NCI-H187 treated with DMSO at 0.1 percent for 48 hours (cell line): ENCODE results near the gene FLOT2.
A peak's percentile ranks its signal among the peaks of the same experiment; 100 is the strongest.
"Not testable (repeated sequence)": the region's sequence is repeated elsewhere in the genome, so short reads cannot be mapped to it uniquely, and the experiment has no call there.

Experiments
- DNase-seq: peaks from one replicate; lab custom pipeline; 2025; lab: John Stamatoyannopoulos, UW

FLOT2 gene

DNA sequence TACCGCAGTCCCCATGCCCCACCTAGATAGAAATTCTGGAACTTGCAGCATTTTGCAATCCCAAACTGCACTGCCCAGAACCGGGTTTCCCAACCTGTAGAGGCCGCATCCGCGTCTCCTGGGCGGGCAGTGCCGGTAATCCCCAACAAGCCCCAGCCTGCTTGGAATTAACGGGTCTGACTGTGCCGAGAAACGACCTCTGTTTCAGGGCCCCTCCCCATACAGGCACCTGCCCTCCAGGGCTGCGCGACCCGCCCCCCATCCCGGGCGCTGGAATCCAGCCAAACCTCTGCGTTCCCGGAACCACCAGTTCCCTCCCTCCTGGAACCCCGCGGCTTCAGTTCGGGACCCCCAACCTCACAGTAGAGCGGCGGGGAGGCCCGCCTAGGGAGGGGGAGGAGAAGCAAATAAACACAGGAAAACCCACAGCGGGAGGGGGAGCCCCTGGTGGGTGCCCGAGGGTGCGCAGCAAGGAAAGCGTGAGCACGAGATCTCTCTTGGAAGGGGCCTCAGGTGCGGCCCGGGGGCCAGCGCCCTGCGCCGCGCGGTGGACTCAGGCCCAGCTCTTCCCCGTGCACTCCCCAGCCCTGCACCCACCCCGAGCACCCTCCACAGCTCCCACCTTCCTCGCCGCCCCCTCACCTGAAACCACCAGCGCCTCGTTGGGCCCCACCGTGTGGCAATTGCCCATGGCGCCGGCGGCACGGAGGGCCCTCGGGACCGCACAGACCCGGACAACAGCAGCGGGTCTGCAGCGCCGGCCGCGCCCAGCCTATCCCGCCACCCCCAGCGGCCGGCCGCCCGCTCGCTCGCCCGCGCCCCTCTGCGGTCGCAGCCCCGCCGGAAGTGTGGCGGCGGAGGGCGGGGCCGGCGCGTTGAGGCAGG lies at the start of gene FLOT2:
FLOT2 (minus strand) TSS at position 850 of the 885 bp plus-strand sequence; CDS start at position 691, 159 bp downstream.
- no peak for DNase-seq

GRCh38 chr17:28946239-28946638 lies 48.7 kb upstream of the FLOT2 start:
- DNase-seq, result no peak

- no peak for DNase-seq
These were observed 47.6 kb upstream of the FLOT2 start for GRCh38 chr17:28944862-28945741.

GRCh38 chr17:28944343-28944742 lies 46.8 kb upstream of the FLOT2 start:
- no peak for DNase-seq

DNA sequence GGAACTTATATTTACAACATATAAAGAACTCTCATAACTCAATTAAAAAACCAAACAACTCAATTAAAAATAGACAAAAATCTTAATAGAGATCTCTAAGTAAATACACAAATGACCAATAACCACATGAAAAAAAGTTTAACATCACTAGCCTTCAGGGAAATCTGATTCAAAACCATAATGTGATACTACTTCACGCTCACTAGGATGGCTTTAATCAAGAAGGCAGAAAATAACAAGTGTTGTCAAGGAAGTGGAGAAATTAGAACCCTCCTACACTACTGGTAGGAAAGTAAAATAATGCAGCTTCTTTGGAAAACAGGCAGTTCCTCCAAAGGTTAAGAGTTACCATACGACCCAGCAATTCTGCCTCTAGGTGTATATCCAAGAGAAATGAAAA lies 45.4 kb upstream of the FLOT2 start:
- no peak for DNase-seq

- DNase-seq, result no peak
These were observed 43.7 kb upstream of the FLOT2 start for GRCh38 chr17:28941251-28941650.

DNA sequence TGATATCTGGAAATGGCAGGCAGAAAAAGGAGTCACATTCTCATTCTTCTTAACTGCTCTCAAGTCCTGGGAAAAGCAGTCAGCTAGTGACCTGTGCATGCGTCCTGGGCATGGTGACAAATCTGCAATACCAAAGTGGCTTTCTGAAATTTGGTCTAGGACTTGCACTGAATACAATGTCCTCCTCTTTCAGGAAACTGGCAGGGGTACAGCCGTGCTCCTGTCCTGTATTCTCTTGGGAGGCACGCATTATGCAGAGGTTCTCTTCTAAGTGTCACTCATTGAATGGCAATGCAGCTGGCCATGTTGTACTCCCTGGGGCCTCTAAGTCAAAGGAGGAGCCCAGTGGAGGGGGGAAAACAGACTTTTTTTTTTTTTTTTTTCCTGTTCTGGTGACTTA lies 43.1 kb upstream of the FLOT2 start:
- no peak for DNase-seq

- DNase-seq, result no peak
These were observed 42.6 kb upstream of the FLOT2 start for GRCh38 chr17:28940142-28940541.

DNA sequence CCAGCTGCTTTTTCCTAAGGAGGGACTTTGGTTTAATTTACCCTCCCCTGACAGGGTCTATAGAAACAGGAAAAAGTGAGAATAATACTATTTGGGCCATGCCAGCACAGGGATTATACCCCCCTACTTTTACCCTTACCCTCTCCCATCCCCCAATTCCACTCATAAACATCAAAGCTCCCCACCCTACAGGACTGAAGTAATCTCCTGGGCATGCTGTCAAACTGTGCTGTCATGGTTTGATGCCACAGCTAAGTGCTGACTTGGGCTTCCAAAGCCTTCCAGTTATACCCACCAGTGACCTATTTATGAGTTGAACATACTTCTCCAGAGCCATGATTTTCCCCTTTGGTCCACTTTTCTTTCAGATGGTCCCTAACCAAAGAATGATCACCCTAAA lies 41.0 kb upstream of the FLOT2 start:
- DNase-seq, result no peak

GRCh38 chr17:28937044-28937729 lies 39.7 kb upstream of the FLOT2 start:
- no peak for DNase-seq

DNA sequence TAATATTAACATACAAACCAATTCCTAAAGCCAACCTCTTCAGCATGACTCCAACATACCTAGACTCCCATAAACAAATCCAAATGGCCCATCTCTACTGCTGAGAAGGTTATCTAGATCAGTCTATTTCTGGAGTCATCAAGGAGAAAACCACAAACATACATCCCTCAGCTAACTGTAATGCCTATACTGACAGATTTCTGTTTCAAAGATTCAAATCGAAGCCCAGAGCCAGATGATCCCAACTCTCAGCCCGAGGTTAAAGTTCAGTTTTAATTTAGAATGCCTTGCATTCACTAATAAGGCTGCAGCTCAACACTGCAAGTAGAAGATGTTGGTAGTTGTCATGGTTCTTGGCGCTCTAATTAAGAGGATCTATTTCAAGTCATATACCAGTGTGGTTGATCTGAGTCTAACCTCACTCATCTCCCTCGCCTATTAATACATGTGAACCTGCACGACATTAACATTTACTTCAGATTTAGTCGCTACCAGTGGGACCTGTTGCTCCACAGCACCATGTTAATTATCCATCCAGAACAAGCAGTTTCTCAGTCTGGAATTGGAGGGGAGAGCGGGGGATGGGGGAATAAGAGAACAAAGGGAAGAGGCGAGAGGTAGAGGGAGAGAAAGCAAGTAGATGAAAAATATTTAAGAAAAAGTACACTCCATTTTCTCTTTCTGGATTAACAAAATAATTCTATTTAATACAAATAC lies 38.4 kb upstream of the FLOT2 start:
- no peak for DNase-seq

- not testable (repeated sequence) for DNase-seq
These were observed 37.0 kb upstream of the FLOT2 start for GRCh38 chr17:28934508-28934907.

DNA sequence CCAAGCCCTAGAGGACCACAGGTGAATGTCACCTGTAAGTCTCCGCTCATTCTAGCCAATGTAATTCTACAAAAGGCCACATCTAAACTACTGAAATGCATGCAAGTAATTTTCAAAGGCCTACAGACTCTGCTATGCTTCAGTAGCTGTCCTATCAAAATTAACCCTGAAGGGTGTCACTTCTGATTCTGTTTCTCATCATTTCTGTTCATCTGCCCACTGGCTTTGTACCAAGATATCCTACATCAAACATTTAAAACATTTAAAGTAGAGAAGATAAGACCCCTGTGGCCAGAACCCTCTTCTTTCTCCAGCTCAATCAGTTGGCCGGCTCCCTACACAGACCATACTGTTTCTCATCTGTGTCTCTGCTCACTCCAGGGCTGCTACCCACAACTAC lies 32.3 kb upstream of the FLOT2 start:
- DNase-seq, result no peak

DNA sequence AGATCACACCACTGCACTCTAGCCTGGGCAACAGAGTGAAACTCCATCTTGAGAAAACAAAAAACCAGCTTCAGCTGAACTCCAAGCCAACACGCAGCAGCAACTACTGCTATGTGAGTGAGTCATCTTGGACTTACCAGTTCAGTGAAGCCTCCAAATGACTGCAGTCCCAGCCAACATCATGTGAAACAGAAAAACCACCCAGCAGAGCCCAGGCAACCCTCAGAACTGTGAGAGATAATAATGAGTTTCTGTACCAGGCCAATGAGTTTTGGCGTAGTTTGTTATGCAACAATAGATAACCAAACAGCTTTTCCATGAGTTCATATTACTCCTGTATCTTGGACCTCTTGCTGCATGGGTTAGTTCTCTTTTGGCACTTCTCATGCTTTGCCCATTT lies 30.5 kb upstream of the FLOT2 start:
- DNase-seq, result no peak

GRCh38 chr17:28926786-28927185 lies 29.3 kb upstream of the FLOT2 start:
- DNase-seq, result no peak

DNA sequence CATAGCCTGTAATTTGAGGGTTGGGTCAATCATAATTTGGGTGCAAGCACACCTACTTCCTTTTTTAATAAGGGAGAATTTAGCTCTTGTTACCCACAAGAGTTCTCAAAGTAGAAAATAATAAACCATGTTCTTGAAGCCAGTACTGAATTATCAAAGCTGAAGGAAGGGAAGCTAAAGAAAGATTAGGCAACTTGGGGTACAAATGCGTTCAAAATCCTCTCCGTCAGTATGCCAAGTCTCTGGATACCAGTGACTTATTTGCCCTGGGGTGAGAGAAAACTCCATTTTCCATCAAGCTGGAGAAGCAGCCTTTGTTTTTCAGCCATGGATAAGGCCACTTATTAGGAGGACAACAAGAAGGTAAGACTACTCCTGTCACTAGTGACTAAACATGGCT lies 28.8 kb upstream of the FLOT2 start:
- no peak for DNase-seq

GRCh38 chr17:28925912-28926365 lies 28.4 kb upstream of the FLOT2 start:
- DNase-seq, result peak; percentile 18

GRCh38 chr17:28920201-28920600 lies 22.7 kb upstream of the FLOT2 start:
- no peak for DNase-seq

- DNase-seq, result no peak
These were observed 20.8 kb upstream of the FLOT2 start for GRCh38 chr17:28918295-28918694.

- no peak for DNase-seq
These were observed 19.9 kb upstream of the FLOT2 start for GRCh38 chr17:28917465-28917864.

DNA sequence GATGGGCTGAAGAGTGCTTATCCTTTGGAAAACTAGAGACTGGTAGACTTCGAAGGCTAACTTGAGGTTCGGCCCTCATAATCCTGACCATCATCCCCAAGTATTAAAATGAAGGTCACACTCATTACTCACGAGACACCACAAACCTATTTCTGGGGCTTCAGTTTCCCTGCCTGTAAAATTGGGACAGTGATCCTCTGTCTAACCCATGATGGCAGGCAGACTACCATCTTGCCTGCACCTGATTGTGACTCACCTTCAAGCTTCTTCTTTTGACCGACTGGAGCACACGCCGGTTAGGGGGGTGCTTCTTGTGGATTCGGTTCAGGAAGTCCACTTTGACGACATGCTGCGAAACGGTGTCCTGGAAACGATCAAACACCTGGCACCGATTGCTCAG lies 19.5 kb upstream of the FLOT2 start:
- no peak for DNase-seq
